ENCODE measurements around the gene ZNF346.

The ZNF346 gene

DNA sequence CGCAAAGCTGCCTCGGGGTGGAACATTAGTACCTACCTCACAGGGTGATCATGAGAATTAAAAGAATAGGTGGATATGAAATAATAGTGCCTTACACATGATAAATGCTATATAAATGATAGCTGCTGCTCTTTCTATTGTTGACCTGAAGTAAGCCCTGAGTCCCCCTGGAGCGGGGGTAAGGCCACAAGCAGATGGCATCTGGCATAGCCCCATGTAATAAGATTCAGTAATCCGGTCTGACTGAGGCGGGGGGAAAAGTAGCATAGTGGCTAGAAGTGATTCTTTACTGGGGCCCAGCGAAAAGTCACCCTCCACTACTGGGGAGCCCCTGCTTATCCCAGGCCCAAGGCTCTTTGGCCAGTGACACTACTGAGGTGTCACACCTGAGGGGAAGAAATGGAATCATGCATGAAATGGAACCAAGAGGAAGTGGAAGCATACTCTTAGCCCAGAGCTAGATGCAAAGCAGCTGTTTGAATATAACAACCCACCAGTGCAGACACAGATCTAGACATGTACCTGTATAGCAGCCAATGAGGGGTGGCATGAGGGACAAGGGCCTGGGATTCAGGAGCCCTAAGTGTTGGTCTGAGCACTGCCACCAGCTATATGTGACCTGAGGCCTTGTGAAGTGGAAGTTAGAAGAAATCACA lies 48.2 kb downstream of the ZNF346 start:
- H3F3A ChIP-seq (ENCODE audit: low read depth) = no peaks in the 10 kb centered on the region
- H3K9me2 ChIP-seq (replicated peaks; ENCODE audit: low read depth, low read length) = no peaks in the 10 kb centered on the region
- no peaks in the 10 kb centered on the region for H3K9me3 ChIP-seq (ENCODE audit: insufficient read depth, low read depth, low read length)
- no peak overlapping the region for H3K9ac ChIP-seq (ENCODE audit: low read depth, low read length, poor library complexity, severe bottlenecking)
- H3K27me3 ChIP-seq (ENCODE audit: insufficient read depth, low read length, poor library complexity, severe bottlenecking) = no peaks in the 10 kb centered on the region
- H2AFZ ChIP-seq (ENCODE audit: low read length) = no peak overlapping the region
- no peak overlapping the region for H3K4me2 ChIP-seq (ENCODE audit: low read depth, low read length, poor library complexity, severe bottlenecking)
- H4K20me1 ChIP-seq (ENCODE audit: insufficient read depth, low read length, poor library complexity, severe bottlenecking) = no peaks in the 10 kb centered on the region
- H3K4me1 ChIP-seq (ENCODE audit: insufficient read depth, low read length, poor library complexity, severe bottlenecking) = no peaks in the 10 kb centered on the region
- no peaks in the 10 kb centered on the region for H3K36me3 ChIP-seq (ENCODE audit: insufficient read depth, low read length)
- TF ChIP-seq EZH2phosphoT487 (IDR thresholded peaks at IDR 0.05; ENCODE audit: borderline replicate concordance) = no peak
- TF ChIP-seq, protein P1, sequence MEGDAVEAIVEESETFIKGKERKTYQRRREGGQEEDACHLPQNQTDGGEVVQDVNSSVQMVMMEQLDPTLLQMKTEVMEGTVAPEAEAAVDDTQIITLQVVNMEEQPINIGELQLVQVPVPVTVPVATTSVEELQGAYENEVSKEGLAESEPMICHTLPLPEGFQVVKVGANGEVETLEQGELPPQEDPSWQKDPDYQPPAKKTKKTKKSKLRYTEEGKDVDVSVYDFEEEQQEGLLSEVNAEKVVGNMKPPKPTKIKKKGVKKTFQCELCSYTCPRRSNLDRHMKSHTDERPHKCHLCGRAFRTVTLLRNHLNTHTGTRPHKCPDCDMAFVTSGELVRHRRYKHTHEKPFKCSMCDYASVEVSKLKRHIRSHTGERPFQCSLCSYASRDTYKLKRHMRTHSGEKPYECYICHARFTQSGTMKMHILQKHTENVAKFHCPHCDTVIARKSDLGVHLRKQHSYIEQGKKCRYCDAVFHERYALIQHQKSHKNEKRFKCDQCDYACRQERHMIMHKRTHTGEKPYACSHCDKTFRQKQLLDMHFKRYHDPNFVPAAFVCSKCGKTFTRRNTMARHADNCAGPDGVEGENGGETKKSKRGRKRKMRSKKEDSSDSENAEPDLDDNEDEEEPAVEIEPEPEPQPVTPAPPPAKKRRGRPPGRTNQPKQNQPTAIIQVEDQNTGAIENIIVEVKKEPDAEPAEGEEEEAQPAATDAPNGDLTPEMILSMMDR (conservative IDR thresholded peaks at IDR 0.05; ENCODE audit: low read length) = no peak
- H3K4me3 ChIP-seq (ENCODE audit: low read length, poor library complexity, severe bottlenecking) = no peak overlapping the region
- no peaks in the 10 kb centered on the region for H3K79me2 ChIP-seq (ENCODE audit: insufficient read depth, low read length)

DNA sequence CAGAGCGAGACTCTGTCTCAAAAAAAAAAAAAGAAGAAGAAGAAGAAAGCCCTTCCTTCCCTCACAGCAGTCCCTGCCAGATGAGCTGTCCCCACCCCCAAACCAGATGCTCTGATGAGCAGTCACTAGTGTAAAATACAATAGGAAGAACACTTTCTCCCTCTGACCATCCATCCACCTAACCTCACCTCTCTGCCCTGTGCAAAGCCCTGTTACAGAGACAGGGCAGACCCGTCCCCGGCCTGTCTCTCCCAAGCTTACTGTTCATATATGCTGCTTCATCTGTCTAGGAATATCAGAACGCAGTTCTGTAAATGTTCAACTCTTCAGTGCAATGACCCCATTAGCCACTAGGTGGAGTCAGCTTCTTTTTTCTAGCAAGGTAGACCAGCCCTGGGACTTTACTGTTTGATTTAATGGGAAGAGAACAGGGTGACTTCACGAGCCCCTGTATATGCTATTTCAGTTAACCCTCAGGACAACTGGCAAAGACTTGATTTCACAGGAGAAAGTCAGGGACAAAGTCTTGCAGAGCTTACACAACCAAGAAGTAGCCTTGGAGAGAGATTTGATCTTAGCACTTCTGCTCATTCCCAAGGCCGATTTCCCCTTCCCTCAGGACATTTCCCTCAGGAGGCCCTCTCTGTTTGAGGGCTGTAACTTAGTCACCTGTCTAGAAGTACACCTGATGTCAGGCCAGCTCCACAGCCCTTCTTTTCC lies 49.3 kb downstream of the ZNF346 start:
- no peak for TF ChIP-seq EZH2phosphoT487 (IDR thresholded peaks at IDR 0.05; ENCODE audit: borderline replicate concordance)
- TF ChIP-seq, protein P1 (conservative IDR thresholded peaks at IDR 0.05; ENCODE audit: low read length) = peak; percentile 68

DNA sequence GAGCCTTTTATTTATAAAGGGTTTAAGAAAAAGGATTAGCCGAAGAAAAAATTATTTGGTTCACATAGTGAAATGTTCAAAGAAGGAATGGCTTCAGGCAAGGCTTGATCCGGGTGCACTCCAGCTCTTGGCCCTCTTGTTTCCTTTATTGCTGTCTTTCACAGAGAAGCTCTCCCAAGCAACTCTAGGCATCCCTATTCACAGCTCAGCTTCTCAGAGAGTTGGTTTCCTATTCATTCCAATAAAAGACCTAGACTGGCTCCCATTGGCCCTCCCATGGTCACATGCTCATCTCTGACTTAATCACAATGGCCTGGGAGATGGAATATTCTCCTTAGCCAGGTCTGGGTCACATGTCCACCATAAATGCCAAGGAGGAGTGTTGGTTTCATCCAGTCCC lies 54.8 kb downstream of the ZNF346 start:
- H3K36me3 ChIP-seq (ENCODE audit: insufficient read depth, low read length) = no peaks in the 10 kb centered on the region
- no peak overlapping the region for H3K9ac ChIP-seq (ENCODE audit: low read depth, low read length, poor library complexity, severe bottlenecking)
- no peaks in the 10 kb centered on the region for H3K79me2 ChIP-seq (ENCODE audit: insufficient read depth, low read length)
- H2AFZ ChIP-seq (ENCODE audit: low read length) = no peak overlapping the region
- no peaks in the 10 kb centered on the region for H3F3A ChIP-seq (ENCODE audit: low read depth)
- no peak overlapping the region for H3K4me2 ChIP-seq (ENCODE audit: low read depth, low read length, poor library complexity, severe bottlenecking)
- no peaks in the 10 kb centered on the region for H3K9me2 ChIP-seq (replicated peaks; ENCODE audit: low read depth, low read length)
- TF ChIP-seq, protein P1 (conservative IDR thresholded peaks at IDR 0.05; ENCODE audit: low read length) = no peak
- no peak for TF ChIP-seq EZH2phosphoT487 (IDR thresholded peaks at IDR 0.05; ENCODE audit: borderline replicate concordance)
- H3K4me3 ChIP-seq (ENCODE audit: low read length, poor library complexity, severe bottlenecking) = no peak overlapping the region
- H3K4me1 ChIP-seq (ENCODE audit: insufficient read depth, low read length, poor library complexity, severe bottlenecking) = no peaks in the 10 kb centered on the region
- H3K9me3 ChIP-seq (ENCODE audit: insufficient read depth, low read depth, low read length) = no peaks in the 10 kb centered on the region
- H4K20me1 ChIP-seq (ENCODE audit: insufficient read depth, low read length, poor library complexity, severe bottlenecking) = no peaks in the 10 kb centered on the region
- no peaks in the 10 kb centered on the region for H3K27me3 ChIP-seq (ENCODE audit: insufficient read depth, low read length, poor library complexity, severe bottlenecking)

More for the DNA sequence above, 49.3 kb downstream of the ZNF346 start:
- no peak overlapping the region for H3K4me2 ChIP-seq (ENCODE audit: low read depth, low read length, poor library complexity, severe bottlenecking)
- H3K9ac ChIP-seq (ENCODE audit: low read depth, low read length, poor library complexity, severe bottlenecking) = no peak overlapping the region
- H3K4me3 ChIP-seq (ENCODE audit: low read length, poor library complexity, severe bottlenecking) = no peak overlapping the region
- H3F3A ChIP-seq (ENCODE audit: low read depth) = no peaks in the 10 kb centered on the region
- H3K36me3 ChIP-seq (ENCODE audit: insufficient read depth, low read length) = no peaks in the 10 kb centered on the region
- no peaks in the 10 kb centered on the region for H4K20me1 ChIP-seq (ENCODE audit: insufficient read depth, low read length, poor library complexity, severe bottlenecking)
- H3K9me2 ChIP-seq (replicated peaks; ENCODE audit: low read depth, low read length) = no peaks in the 10 kb centered on the region
- no peak overlapping the region for H2AFZ ChIP-seq (ENCODE audit: low read length)
- H3K9me3 ChIP-seq (ENCODE audit: insufficient read depth, low read depth, low read length) = no peaks in the 10 kb centered on the region
- no peaks in the 10 kb centered on the region for H3K79me2 ChIP-seq (ENCODE audit: insufficient read depth, low read length)
- H3K27me3 ChIP-seq (ENCODE audit: insufficient read depth, low read length, poor library complexity, severe bottlenecking) = no peaks in the 10 kb centered on the region
- no peaks in the 10 kb centered on the region for H3K4me1 ChIP-seq (ENCODE audit: insufficient read depth, low read length, poor library complexity, severe bottlenecking)

Measured in Loucy (cell line).